ENCODE results near the gene TENT4A. TPM values are rescaled to one million over a fixed set of nuclear protein-coding genes. Genes with fewer than 3 reads are reported as not detected.

TENT4A gene
- total RNA-seq, 1 experiment from 2014 or later: 29.6 TPM

- in situ Hi-C loops (cut with HindIII; ENCODE audit: low pct_unique_long_range_greater_than_20kb, low sequenced_read_pairs) (no loop called here), intact Hi-C loops (cut with micrococcal nuclease; ENCODE audit: unreplicated experiment) (loop anchor here (10.0 kb wide), 1 partner anchor 107 kb away; the partner anchor contains the start of genes NSUN2 and SRD5A1)
- no peak for ATAC-seq
- POLR2A ChIA-PET: no interaction called here
- no TSS peak for BruUV-seq (replicated peaks)
- Histone ChIP-seq H3K27me3 (ENCODE audit: control insufficient read depth, insufficient read depth, low read length) (no peaks in the 10 kb centered on the region), H3K4me1 (ENCODE audit: control insufficient read depth, insufficient read depth, low read length) (no peaks in the 10 kb centered on the region; the same call in 1 of the 2 replicates), H3K9me3 (ENCODE audit: control insufficient read depth, insufficient read depth, low read depth, low read length) (no peaks in the 10 kb centered on the region), H3K4me3 (ENCODE audit: low read depth in 2 of 2, low read length in 2 of 2) (no peak overlapping the region), H3K27ac (ENCODE audit: low read length) (no peak overlapping the region), H3K36me3 (ENCODE audit: control insufficient read depth, insufficient read depth, low read length) (peaks cover 17% of the 10 kb centered on the region)
- no peak for TF ChIP-seq REST (IDR thresholded peaks at IDR 0.05; ENCODE audit: insufficient read depth in 1 of 2, low read depth in 2 of 2, low read length in 1 of 2)
- no peak for TF ChIP-seq POLR2AphosphoS5 (IDR thresholded peaks at IDR 0.05; ENCODE audit: low read depth, low read length)
- no peak for TF ChIP-seq SIN3A (IDR thresholded peaks at IDR 0.05; ENCODE audit: borderline replicate concordance, insufficient read depth, low read depth, low read length)
- CTCF ChIA-PET: no interaction called here
- DNase-seq (ENCODE audit: low read depth, low spot score): no peak
Measured at GRCh38 chr5:6742081-6742758, 29.0 kb downstream of the TENT4A start.

GRCh38 chr5:6743161-6743560, 29.9 kb downstream of the TENT4A start:
- peaks cover 20% of the 10 kb centered on the region for H3K36me3 ChIP-seq (ENCODE audit: control insufficient read depth, insufficient read depth, low read length)

More at GRCh38 chr5:6743161-6743560, 29.9 kb downstream of the TENT4A start:
- H3K9me3 ChIP-seq (ENCODE audit: control insufficient read depth, insufficient read depth, low read depth, low read length): no peaks in the 10 kb centered on the region
- in situ Hi-C loops (cut with HindIII; ENCODE audit: low pct_unique_long_range_greater_than_20kb, low sequenced_read_pairs): no loop called here
- intact Hi-C loops (cut with micrococcal nuclease; ENCODE audit: unreplicated experiment): loop anchor here (10.0 kb wide), 1 partner anchor 108 kb away; the partner anchor contains the start of genes NSUN2 and SRD5A1
- ATAC-seq: no peak
- CTCF ChIA-PET: no interaction called here
- no peak overlapping the region for H3K4me3 ChIP-seq (ENCODE audit: low read depth in 2 of 2, low read length in 2 of 2)
- H3K4me1 ChIP-seq (ENCODE audit: control insufficient read depth, insufficient read depth, low read length): no peaks in the 10 kb centered on the region; the same call in 1 of the 2 replicates
- no peak for DNase-seq (ENCODE audit: low read depth, low spot score)
- no TSS peak for BruUV-seq (replicated peaks)
- TF ChIP-seq SIN3A (IDR thresholded peaks at IDR 0.05; ENCODE audit: borderline replicate concordance, insufficient read depth, low read depth, low read length): no peak
- no peak for TF ChIP-seq TCF7L2 (IDR thresholded peaks at IDR 0.05; ENCODE audit: low read depth, low read length)
- TF ChIP-seq CTCF (IDR thresholded peaks at IDR 0.05): no peak
- no peak for TF ChIP-seq POLR2AphosphoS5 (IDR thresholded peaks at IDR 0.05; ENCODE audit: low read depth, low read length)
- TF ChIP-seq REST (IDR thresholded peaks at IDR 0.05; ENCODE audit: insufficient read depth in 1 of 2, low read depth in 2 of 2, low read length in 1 of 2): no peak
- no peak overlapping the region for H3K27ac ChIP-seq (ENCODE audit: low read length)
- H3K27me3 ChIP-seq (ENCODE audit: control insufficient read depth, insufficient read depth, low read length): no peaks in the 10 kb centered on the region
- POLR2A ChIA-PET: no interaction called here
